ENCODE data around the gene MYH1. TPM values are rescaled to one million over a fixed set of nuclear protein-coding genes. Genes with fewer than 3 reads are reported as not detected.
"Not testable (repeated sequence)": the region's sequence is repeated elsewhere in the genome, so short reads cannot be mapped to it uniquely, and the experiment has no call there.

The MYH1 gene
- total and polyA plus RNA-seq, 7 experiments from 2014 or later: not detected

- DNase-seq (no peak), ATAC-seq (no peak)
- H3K36me3 Mint-ChIP-seq: no peaks in the 10 kb centered on the region
- intact Hi-C loops (cut with micrococcal nuclease): no loop called here
- H3K4me1 ChIP-seq (ENCODE audit: control insufficient read depth in 2 of 2, insufficient read depth in 2 of 2, low read length in 2 of 2): no peaks in the 10 kb centered on the region
- no peak within 1 kb of the TSS for H3K4me3 Mint-ChIP-seq
- POLR2A ChIA-PET: no interaction called here
- CTCF ChIA-PET: no interaction called here
- H3K9me3 ChIP-seq (ENCODE audit: control insufficient read depth in 2 of 3, low read length in 3 of 3): no peaks in the 10 kb centered on the region
- no peaks in the 10 kb centered on the region for H3K4me1 Mint-ChIP-seq
- no peak within 1 kb of the TSS for H3K27ac ChIP-seq (ENCODE audit: low read depth, low read length)
- no peaks in the 10 kb centered on the region for H3K36me3 ChIP-seq (ENCODE audit: control insufficient read depth in 2 of 3, insufficient read depth in 3 of 3, low read length in 3 of 3)
- H3K4me3 ChIP-seq (ENCODE audit: low read length): no peak within 1 kb of the TSS
- no peaks in the 10 kb centered on the region for H3K27me3 ChIP-seq (ENCODE audit: control insufficient read depth in 2 of 2, insufficient read depth in 2 of 2, low read length in 2 of 2)
- peaks cover 0 to 33% (median 24%) of the 10 kb centered on the region in 5 donors for H3K27me3 Mint-ChIP-seq
- peaks cover 0 to 3% (median 0%) of the 10 kb centered on the region in 11 donors for H3K9me3 Mint-ChIP-seq
- no peak within 1 kb of the TSS for H3K27ac Mint-ChIP-seq
Measured at GRCh38 chr17:10549096-10549842, 30.9 kb upstream of the MYH1 start, which contains the start of gene MYH2. Gene MYH2 (minus strand): TSS chr17:10549658. CDS start chr17:10547920, 1,738 bp downstream.

DNA sequence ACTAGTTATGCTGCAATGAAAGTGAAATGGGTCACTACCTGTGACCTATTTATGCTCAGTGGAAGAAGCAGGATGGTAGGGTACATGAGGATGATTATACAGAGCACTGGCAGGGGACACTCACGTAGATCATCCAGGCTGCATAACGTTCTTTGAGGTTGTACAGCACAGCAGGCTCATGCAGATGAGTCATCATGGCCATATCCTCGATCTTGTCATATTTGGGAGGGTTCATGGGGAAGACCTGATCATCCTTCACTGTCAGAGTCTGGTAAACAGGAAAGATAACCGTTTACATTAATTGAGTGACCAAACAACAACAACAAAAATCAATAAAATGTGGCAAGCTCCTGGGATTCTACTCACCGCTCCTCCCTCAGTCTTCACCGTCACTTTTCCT is 29.0 kb upstream of the MYH1 start:
- Mint-ChIP-seq H3K4me1 (no peaks in the 10 kb centered on the region), H3K4me3 (no peak overlapping the region), H3K9me3 (peaks cover 0 to 8% (median 1%) of the 10 kb centered on the region in 11 donors), H3K27me3 (peaks cover 0 to 33% (median 21%) of the 10 kb centered on the region in 5 donors), H3K36me3 (no peaks in the 10 kb centered on the region), H3K27ac (no peak overlapping the region)
- ChIA-PET POLR2A (no interaction called here), CTCF (no interaction called here)
- Histone ChIP-seq H3K4me1 (ENCODE audit: control insufficient read depth in 2 of 2, insufficient read depth in 2 of 2, low read length in 2 of 2) (no peaks in the 10 kb centered on the region), H3K27ac (ENCODE audit: low read depth, low read length) (no peak overlapping the region), H3K4me3 (ENCODE audit: low read length) (no peak overlapping the region), H3K9me3 (ENCODE audit: control insufficient read depth in 2 of 3, low read length in 3 of 3) (peaks cover 0 to 1% (median 0%) of the 10 kb centered on the region in 3 experiments), H3K36me3 (ENCODE audit: control insufficient read depth in 2 of 3, insufficient read depth in 3 of 3, low read length in 3 of 3) (no peaks in the 10 kb centered on the region), H3K27me3 (ENCODE audit: control insufficient read depth in 2 of 2, insufficient read depth in 2 of 2, low read length in 2 of 2) (no peaks in the 10 kb centered on the region)
- intact Hi-C loops (cut with micrococcal nuclease): no loop called here
- DNase-seq: no peak
- ATAC-seq: no peak

- peaks cover 0 to 37% (median 14%) of the 10 kb centered on the region in 11 donors for H3K9me3 Mint-ChIP-seq
- H3K27me3 ChIP-seq (ENCODE audit: control insufficient read depth in 2 of 2, insufficient read depth in 2 of 2, low read length in 2 of 2); H3K4me3 ChIP-seq (ENCODE audit: low read length); ATAC-seq; H3K36me3 Mint-ChIP-seq; POLR2A ChIA-PET; H3K4me1 Mint-ChIP-seq; CTCF ChIA-PET; intact Hi-C loops (cut with micrococcal nuclease); H3K27ac Mint-ChIP-seq; H3K9me3 ChIP-seq (ENCODE audit: control insufficient read depth in 2 of 3, low read length in 3 of 3); DNase-seq; H3K36me3 ChIP-seq (ENCODE audit: control insufficient read depth in 2 of 3, insufficient read depth in 3 of 3, low read length in 3 of 3); H3K4me1 ChIP-seq (ENCODE audit: control insufficient read depth in 2 of 2, insufficient read depth in 2 of 2, low read length in 2 of 2); H3K4me3 Mint-ChIP-seq; H3K27ac ChIP-seq (ENCODE audit: low read depth, low read length): not testable (repeated sequence)
- peaks cover 0 to 16% (median 7%) of the 10 kb centered on the region in 5 donors for H3K27me3 Mint-ChIP-seq
Measured at GRCh38 chr17:10543486-10543885, 25.1 kb upstream of the MYH1 start.

DNA sequence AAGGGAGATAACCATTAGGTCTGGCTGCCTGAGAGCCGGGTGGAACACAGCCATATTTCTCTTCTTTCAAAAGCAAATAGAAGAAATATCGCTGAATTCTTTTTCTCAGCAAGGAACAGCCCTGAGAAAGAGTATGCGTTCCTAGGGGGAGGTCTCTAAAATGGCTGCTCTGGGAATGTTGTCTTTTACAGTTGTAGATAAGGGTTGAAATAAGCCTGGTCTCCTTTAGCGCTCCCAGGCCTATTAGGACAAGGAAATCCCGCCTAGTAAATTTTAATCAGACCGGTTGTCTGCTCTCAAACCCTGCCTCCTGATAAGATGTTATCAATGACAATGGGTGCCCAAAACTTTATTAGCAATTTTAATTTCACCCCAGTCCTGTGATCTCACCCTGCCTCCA is 22.8 kb upstream of the MYH1 start:
- H3K9me3 ChIP-seq (ENCODE audit: control insufficient read depth in 2 of 3, low read length in 3 of 3); H3K36me3 ChIP-seq (ENCODE audit: control insufficient read depth in 2 of 3, insufficient read depth in 3 of 3, low read length in 3 of 3); H3K4me3 ChIP-seq (ENCODE audit: low read length); H3K4me3 Mint-ChIP-seq; H3K4me1 ChIP-seq (ENCODE audit: control insufficient read depth in 2 of 2, insufficient read depth in 2 of 2, low read length in 2 of 2); CTCF ChIA-PET; POLR2A ChIA-PET; ATAC-seq; intact Hi-C loops (cut with micrococcal nuclease); H3K36me3 Mint-ChIP-seq; H3K27ac Mint-ChIP-seq; H3K27ac ChIP-seq (ENCODE audit: low read depth, low read length); DNase-seq; H3K27me3 Mint-ChIP-seq; H3K4me1 Mint-ChIP-seq; H3K27me3 ChIP-seq (ENCODE audit: control insufficient read depth in 2 of 2, insufficient read depth in 2 of 2, low read length in 2 of 2): not testable (repeated sequence)
- peaks cover 0 to 37% (median 14%) of the 10 kb centered on the region in 11 donors for H3K9me3 Mint-ChIP-seq

- Histone ChIP-seq H3K4me1 (ENCODE audit: control insufficient read depth in 2 of 2, insufficient read depth in 2 of 2, low read length in 2 of 2) (no peaks in the 10 kb centered on the region), H3K4me3 (ENCODE audit: low read length) (no peak overlapping the region), H3K36me3 (ENCODE audit: control insufficient read depth in 2 of 3, insufficient read depth in 3 of 3, low read length in 3 of 3) (no peaks in the 10 kb centered on the region), H3K27ac (ENCODE audit: low read depth, low read length) (no peak overlapping the region), H3K9me3 (ENCODE audit: control insufficient read depth in 2 of 3, low read length in 3 of 3) (no peaks in the 10 kb centered on the region), H3K27me3 (ENCODE audit: control insufficient read depth in 2 of 2, insufficient read depth in 2 of 2, low read length in 2 of 2) (no peaks in the 10 kb centered on the region)
- H3K4me3 Mint-ChIP-seq: no peak overlapping the region
- no peaks in the 10 kb centered on the region for H3K36me3 Mint-ChIP-seq
- intact Hi-C loops (cut with micrococcal nuclease): no loop called here
- DNase-seq (no peak), ATAC-seq (no peak)
- ChIA-PET CTCF (no interaction called here), POLR2A (no interaction called here)
- H3K27ac Mint-ChIP-seq: no peak overlapping the region
- peaks cover 0 to 30% (median 13%) of the 10 kb centered on the region in 5 donors for H3K27me3 Mint-ChIP-seq
- peaks cover 0 to 3% (median 0%) of the 10 kb centered on the region in 11 donors for H3K9me3 Mint-ChIP-seq
- H3K4me1 Mint-ChIP-seq: no peaks in the 10 kb centered on the region
Measured at GRCh38 chr17:10532026-10532425, 13.7 kb upstream of the MYH1 start.

DNA sequence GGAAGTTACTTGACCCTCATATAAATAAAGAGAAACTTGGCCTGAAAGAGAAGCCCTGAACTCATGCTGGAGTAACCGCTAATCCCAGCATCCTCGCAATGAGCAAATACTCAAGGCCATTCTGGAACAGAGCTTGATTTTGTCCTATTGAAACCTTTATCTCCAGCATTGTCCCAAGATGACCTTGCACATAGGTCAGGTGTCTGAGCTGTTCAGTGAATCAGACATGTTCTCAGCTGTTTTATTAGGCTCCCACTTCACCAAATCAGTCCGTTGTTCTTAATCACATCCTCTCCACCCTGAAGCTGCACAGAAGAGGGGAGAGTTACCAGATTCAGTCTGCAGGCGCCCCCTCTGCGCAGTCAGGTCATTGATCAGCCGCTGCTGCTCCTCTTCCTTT is 9.1 kb upstream of the MYH1 start:
- Mint-ChIP-seq H3K36me3 (peaks cover 0 to 5% (median 0%) of the 10 kb centered on the region in 5 donors), H3K27ac (no peak overlapping the region), H3K4me3 (no peak overlapping the region), H3K27me3 (peaks cover 0 to 27% (median 15%) of the 10 kb centered on the region in 5 donors), H3K4me1 (no peaks in the 10 kb centered on the region), H3K9me3 (peaks cover 0 to 15% (median 2%) of the 10 kb centered on the region in 11 donors)
- H3K27me3 ChIP-seq (ENCODE audit: control insufficient read depth in 2 of 2, insufficient read depth in 2 of 2, low read length in 2 of 2): no peaks in the 10 kb centered on the region
- H3K36me3 ChIP-seq (ENCODE audit: control insufficient read depth in 2 of 3, insufficient read depth in 3 of 3, low read length in 3 of 3): no peaks in the 10 kb centered on the region
- ChIA-PET CTCF (no interaction called here), POLR2A (no interaction called here)
- H3K4me1 ChIP-seq (ENCODE audit: control insufficient read depth in 2 of 2, insufficient read depth in 2 of 2, low read length in 2 of 2): no peaks in the 10 kb centered on the region
- no peak for DNase-seq
- no peak overlapping the region for H3K27ac ChIP-seq (ENCODE audit: low read depth, low read length)
- intact Hi-C loops (cut with micrococcal nuclease): no loop called here
- no peak overlapping the region for H3K4me3 ChIP-seq (ENCODE audit: low read length)
- H3K9me3 ChIP-seq (ENCODE audit: control insufficient read depth in 2 of 3, low read length in 3 of 3): no peaks in the 10 kb centered on the region
- ATAC-seq: no peak

DNA sequence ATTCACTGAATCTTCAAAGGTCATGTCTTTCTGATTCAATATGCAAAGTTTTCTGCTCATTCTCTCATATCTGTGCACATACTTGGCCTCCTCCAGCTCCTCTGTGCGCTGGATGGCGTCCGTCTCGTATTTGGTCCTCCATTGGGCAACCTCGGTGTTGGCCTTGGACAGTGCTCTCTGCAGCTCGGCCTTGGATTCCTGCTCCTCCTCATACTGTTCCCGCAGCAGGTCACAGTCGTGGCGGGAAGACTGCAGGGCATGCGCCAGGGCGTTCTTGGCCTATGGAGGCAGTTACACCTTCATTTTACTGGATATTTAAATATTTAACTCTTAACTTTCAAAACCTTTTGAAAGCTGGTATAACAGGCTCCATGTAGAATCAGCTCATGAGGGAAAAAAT is 8.2 kb upstream of the MYH1 start:
- CTCF ChIA-PET: no interaction called here
- Mint-ChIP-seq H3K9me3 (peaks cover 0 to 15% (median 2%) of the 10 kb centered on the region in 11 donors), H3K36me3 (peaks cover 0 to 5% (median 0%) of the 10 kb centered on the region in 5 donors), H3K4me1 (no peaks in the 10 kb centered on the region), H3K27me3 (peaks cover 0 to 27% (median 14%) of the 10 kb centered on the region in 5 donors), H3K27ac (no peak overlapping the region), H3K4me3 (no peak overlapping the region)
- no peaks in the 10 kb centered on the region for H3K27me3 ChIP-seq (ENCODE audit: control insufficient read depth in 2 of 2, insufficient read depth in 2 of 2, low read length in 2 of 2)
- H3K4me3 ChIP-seq (ENCODE audit: low read length): no peak overlapping the region
- no peaks in the 10 kb centered on the region for H3K36me3 ChIP-seq (ENCODE audit: control insufficient read depth in 2 of 3, insufficient read depth in 3 of 3, low read length in 3 of 3)
- no peak for DNase-seq
- H3K27ac ChIP-seq (ENCODE audit: low read depth, low read length): no peak overlapping the region
- H3K4me1 ChIP-seq (ENCODE audit: control insufficient read depth in 2 of 2, insufficient read depth in 2 of 2, low read length in 2 of 2): no peaks in the 10 kb centered on the region
- intact Hi-C loops (cut with micrococcal nuclease): no loop called here
- no peaks in the 10 kb centered on the region for H3K9me3 ChIP-seq (ENCODE audit: control insufficient read depth in 2 of 3, low read length in 3 of 3)
- POLR2A ChIA-PET: no interaction called here
- no peak for ATAC-seq
